KMS-11 (cell line): ENCODE results near the gene MCRIP2.

ENCODE experiments used
- H2AFZ ChIP-seq: fragments of 200-600 bp; sonication (generic); 2 replicates; pipeline ENCODE4 v1.6.1; 2016; ENCODE audit warnings: antibody characterized with exemption, mixed run types, low read depth
- H3K27ac ChIP-seq: fragments of 200-600 bp; sonication (generic); 2 replicates; pipeline ENCODE4 v1.6.1; 2016; ENCODE audit warnings: mild to moderate bottlenecking, mixed run types
- H3K27me3 ChIP-seq: fragments of 200-600 bp; sonication (generic); 2 replicates; pipeline ENCODE4 v1.6.1; 2017; ENCODE audit warnings: mild to moderate bottlenecking, low read depth, mixed run types, moderate library complexity; ENCODE audit not compliant: insufficient read depth
- H3K36me3 ChIP-seq: fragments of 200-600 bp; sonication (generic); 2 replicates; pipeline ENCODE4 v1.6.1; 2017; ENCODE audit warnings: mild to moderate bottlenecking, mixed run types; ENCODE audit not compliant: insufficient read depth
- H3K4me1 ChIP-seq: fragments of 200-600 bp; sonication (generic); 2 replicates; pipeline ENCODE4 v1.6.1; 2016; ENCODE audit warnings: mild to moderate bottlenecking, low read depth, mixed run types; ENCODE audit not compliant: poor library complexity, severe bottlenecking
- H3K4me2 ChIP-seq: fragments of 200-600 bp; sonication (generic); 2 replicates; pipeline ENCODE4 v1.7.0; 2016; ENCODE audit warnings: mild to moderate bottlenecking, mixed run types
- H3K4me3 ChIP-seq: fragments of 200-600 bp; sonication (generic); IDR thresholded peaks from 2 replicates; pipeline ENCODE4 v1.6.1; 2017; ENCODE audit warnings: low read depth, low read length, mixed read lengths; ENCODE audit not compliant: insufficient read depth
- H3K79me2 ChIP-seq: fragments of 200-600 bp; sonication (generic); 2 replicates; pipeline ENCODE4 v1.6.1; 2016; ENCODE audit warnings: low read depth, mixed run types; ENCODE audit not compliant: insufficient read depth
- H3K9ac ChIP-seq: fragments of 200-600 bp; sonication (generic); 2 replicates; pipeline ENCODE4 v1.6.1; 2016; ENCODE audit warnings: mild to moderate bottlenecking, mixed run types
- H4K20me1 ChIP-seq: fragments of 200-600 bp; sonication (generic); 2 replicates; pipeline ENCODE4 v1.6.1; 2016; ENCODE audit warnings: mild to moderate bottlenecking, mixed run types; ENCODE audit not compliant: insufficient read depth
- TF ChIP-seq, protein P1 (sequence below): fragments of 200-600 bp; sonication (generic); conservative IDR thresholded peaks from 2 replicates; pipeline ENCODE4 v1.6.1; 2017; ENCODE audit warnings: low read depth, mild to moderate bottlenecking, antibody characterized with exemption, low read length, moderate library complexity, mixed read lengths

Gene MCRIP2

DNA sequence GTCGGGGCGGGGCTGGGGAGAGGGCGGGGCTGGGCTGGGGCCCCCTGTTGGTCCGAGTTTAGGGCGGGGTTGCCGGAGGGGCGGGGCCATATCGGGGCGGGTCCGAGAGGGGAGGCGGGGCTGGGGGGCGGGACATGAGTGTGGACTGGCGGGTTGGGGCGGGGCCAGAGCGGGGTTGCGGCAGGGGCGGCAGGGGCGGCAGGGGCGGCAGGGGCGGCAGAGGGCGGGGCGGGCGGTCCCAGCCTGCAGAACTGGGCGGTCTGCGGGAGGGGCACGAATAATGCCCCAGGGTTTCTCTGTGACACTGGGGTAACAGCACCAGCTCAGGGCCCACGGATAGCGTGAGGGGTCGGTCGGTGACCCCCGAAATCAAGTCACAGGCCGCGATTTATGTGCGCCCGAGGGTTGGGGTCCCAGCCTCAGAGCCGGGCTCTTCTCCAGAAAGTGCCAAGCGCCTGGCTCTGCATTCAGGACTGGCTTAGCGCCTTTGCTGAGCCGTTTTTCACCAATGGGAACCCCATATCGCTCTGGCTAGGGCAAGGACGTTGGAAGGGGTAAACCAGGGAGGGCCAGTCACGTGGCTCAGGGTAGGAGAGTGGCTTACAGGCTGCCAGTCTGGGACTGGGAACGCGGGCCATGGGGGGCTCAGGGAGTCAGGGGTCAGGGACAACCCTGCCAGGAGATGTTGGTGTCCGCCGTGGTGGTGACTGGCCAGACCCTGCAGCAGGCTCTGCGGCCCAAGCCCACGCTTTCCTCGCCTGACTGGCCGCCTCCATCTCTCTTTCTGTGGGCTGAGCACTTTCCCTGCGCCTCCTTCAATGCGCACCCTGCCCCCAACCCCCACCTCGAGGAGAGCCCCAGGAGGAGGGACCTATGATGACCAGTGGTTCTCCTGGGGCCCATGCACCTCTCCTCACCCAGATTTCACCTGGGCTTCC is 4.3 kb upstream of the MCRIP2 start:
- H3K4me2 ChIP-seq = peak overlapping the region; percentile 80
- peak overlapping the region; percentile 81; the same call in 1 of the 2 replicates for H3K9ac ChIP-seq
- peak overlapping the region; percentile 77 for H3K27ac ChIP-seq
- H2AFZ ChIP-seq = peak overlapping the region; percentile 90; the same call in 1 of the 2 replicates
- no peaks in the 10 kb centered on the region for H3K27me3 ChIP-seq
- H4K20me1 ChIP-seq = no peaks in the 10 kb centered on the region
- TF ChIP-seq, protein P1, sequence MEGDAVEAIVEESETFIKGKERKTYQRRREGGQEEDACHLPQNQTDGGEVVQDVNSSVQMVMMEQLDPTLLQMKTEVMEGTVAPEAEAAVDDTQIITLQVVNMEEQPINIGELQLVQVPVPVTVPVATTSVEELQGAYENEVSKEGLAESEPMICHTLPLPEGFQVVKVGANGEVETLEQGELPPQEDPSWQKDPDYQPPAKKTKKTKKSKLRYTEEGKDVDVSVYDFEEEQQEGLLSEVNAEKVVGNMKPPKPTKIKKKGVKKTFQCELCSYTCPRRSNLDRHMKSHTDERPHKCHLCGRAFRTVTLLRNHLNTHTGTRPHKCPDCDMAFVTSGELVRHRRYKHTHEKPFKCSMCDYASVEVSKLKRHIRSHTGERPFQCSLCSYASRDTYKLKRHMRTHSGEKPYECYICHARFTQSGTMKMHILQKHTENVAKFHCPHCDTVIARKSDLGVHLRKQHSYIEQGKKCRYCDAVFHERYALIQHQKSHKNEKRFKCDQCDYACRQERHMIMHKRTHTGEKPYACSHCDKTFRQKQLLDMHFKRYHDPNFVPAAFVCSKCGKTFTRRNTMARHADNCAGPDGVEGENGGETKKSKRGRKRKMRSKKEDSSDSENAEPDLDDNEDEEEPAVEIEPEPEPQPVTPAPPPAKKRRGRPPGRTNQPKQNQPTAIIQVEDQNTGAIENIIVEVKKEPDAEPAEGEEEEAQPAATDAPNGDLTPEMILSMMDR = no peak
- peaks cover 13% of the 10 kb centered on the region; the same call in 1 of the 2 replicates for H3K79me2 ChIP-seq
- peaks cover 9% of the 10 kb centered on the region for H3K4me1 ChIP-seq
- H3K4me3 ChIP-seq = no peak overlapping the region
- H3K36me3 ChIP-seq = no peaks in the 10 kb centered on the region; the same call in 1 of the 2 replicates

DNA sequence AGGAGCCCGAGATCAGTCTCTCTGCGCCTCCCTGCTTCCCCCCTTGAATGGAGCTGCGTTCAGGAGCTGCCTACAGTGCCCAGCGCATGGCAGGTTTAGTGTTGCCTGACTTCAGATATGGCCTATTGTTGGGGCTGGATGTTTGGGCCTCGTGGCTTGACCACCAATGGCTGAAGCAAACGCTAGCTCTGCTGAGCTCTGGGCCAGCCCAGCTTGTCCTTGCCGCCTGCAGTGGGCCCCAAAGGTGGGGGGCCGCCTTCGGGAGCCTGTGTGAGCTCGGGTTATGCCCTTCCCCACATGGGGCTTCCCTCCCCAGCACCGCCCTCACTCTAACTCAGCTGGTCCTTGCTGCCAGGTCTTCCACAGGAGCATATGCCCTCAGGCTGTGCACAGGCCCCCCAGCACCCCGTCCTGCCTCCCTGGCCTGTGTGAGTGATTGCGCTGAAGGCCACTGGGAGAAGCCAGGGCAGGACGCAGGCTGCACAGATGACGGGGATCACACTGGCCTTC is 3.5 kb upstream of the MCRIP2 start:
- Histone ChIP-seq H3K9ac (no peak overlapping the region), H3K27me3 (no peaks in the 10 kb centered on the region), H3K4me3 (no peak overlapping the region), H2AFZ (no peak overlapping the region), H3K4me2 (no peak overlapping the region), H4K20me1 (no peaks in the 10 kb centered on the region), H3K79me2 (peaks cover 21% of the 10 kb centered on the region), H3K27ac (no peak overlapping the region), H3K36me3 (no peaks in the 10 kb centered on the region; the same call in 1 of the 2 replicates), H3K4me1 (peaks cover 14% of the 10 kb centered on the region)
- TF ChIP-seq, protein P1 = no peak

- no peaks in the 10 kb centered on the region for H4K20me1 ChIP-seq
- H3K4me2 ChIP-seq = no peak overlapping the region
- TF ChIP-seq, protein P1 = no peak
- peaks cover 23% of the 10 kb centered on the region for H3K79me2 ChIP-seq
- no peaks in the 10 kb centered on the region; the same call in 1 of the 2 replicates for H3K36me3 ChIP-seq
- no peak overlapping the region for H3K27ac ChIP-seq
- no peak overlapping the region for H3K4me3 ChIP-seq
- H3K4me1 ChIP-seq = peaks cover 21% of the 10 kb centered on the region
- no peaks in the 10 kb centered on the region for H3K27me3 ChIP-seq
- no peak overlapping the region for H3K9ac ChIP-seq
- no peak overlapping the region for H2AFZ ChIP-seq
Measured at GRCh38 chr16:638836-639235, 2.8 kb upstream of the MCRIP2 start.

DNA sequence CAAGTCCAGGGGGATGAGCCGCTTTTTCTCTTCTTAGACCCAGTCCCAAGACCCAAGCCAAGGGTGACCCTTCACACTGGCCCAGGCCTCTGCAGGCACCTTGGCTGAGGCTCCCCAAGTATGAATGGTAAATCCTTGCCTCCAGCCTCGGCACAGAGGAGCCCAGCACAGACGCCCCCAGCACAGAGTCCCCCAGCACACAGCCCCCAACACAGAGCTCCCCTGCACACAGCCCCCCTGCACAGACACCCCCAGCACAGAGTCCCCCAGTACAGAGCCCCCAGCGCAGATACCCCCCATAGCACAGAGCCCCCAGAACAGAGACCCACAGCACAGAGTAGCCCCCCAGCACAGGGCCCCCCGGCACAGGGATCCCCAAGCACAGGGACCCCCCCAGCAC is 1.0 kb upstream of the MCRIP2 start:
- peaks cover 23% of the 10 kb centered on the region for H3K79me2 ChIP-seq
- TF ChIP-seq, protein P1 = no peak
- H3K9ac ChIP-seq = peak overlapping the region; percentile 85; the same call in 1 of the 2 replicates
- H3K4me3 ChIP-seq = no peak overlapping the region
- no peaks in the 10 kb centered on the region for H4K20me1 ChIP-seq
- H3K27me3 ChIP-seq = no peaks in the 10 kb centered on the region
- no peak overlapping the region for H2AFZ ChIP-seq
- peak overlapping the region; percentile 96; the same call in 1 of the 2 replicates for H3K4me2 ChIP-seq
- no peaks in the 10 kb centered on the region for H3K36me3 ChIP-seq
- H3K27ac ChIP-seq = no peak overlapping the region
- H3K4me1 ChIP-seq = peaks cover 18% of the 10 kb centered on the region
